Transverse colon (tissue), 3 donors: Measurements from ENCODE around the gene ANKRD11.

Experiments used
- CTCF ChIP-seq, 5 experiments: fragments of 200-600 bp in 3 of 5; fragments of 450-650 bp in 2 of 5; sonication (generic) in 3 of 5; IDR thresholded peaks; 1 replicate in 2 of 5; 2 replicates in 3 of 5; pipeline ENCODE4 v1.5.1; 2016 to 2017; ENCODE audit warnings: antibody characterized with exemption in 5 of 5, inconsistent platforms in 3 of 5, mild to moderate bottlenecking in 2 of 5, moderate library complexity in 1 of 5
- EP300 ChIP-seq: sonication (generic); formaldehyde crosslinking; IDR thresholded peaks from one replicate; pipeline ENCODE4 v1.6.1; 2017; ENCODE audit warnings: antibody characterized with exemption, low read depth
- POLR2A ChIP-seq: fragments of 450-650 bp; IDR thresholded peaks from one replicate; pipeline ENCODE4 v1.6.1; 2016; ENCODE audit warnings: antibody characterized with exemption, mild to moderate bottlenecking, moderate library complexity

GRCh38 chr16:89466920-89467319, 23.4 kb downstream of the ANKRD11 start:
- no peak for TF ChIP-seq CTCF (IDR thresholded peaks at IDR 0.05)
- no peak for TF ChIP-seq POLR2A
- TF ChIP-seq EP300 = no peak
